GM20431 (cell line): ENCODE measurements around the gene GOLT1A.
"Not testable (repeated sequence)": the region's sequence is repeated elsewhere in the genome, so short reads cannot be mapped to it uniquely, and the experiment has no call there.

Source experiments
- in situ Hi-C: fragments of 300-500 bp; cut with MseI, MboI; formaldehyde crosslinking; loops from one replicate; pipeline ENCODE4 v1.15.0; 2020; ENCODE audit warnings: low sequenced_read_pairs; ENCODE audit not compliant: unreplicated experiment

Gene GOLT1A

DNA sequence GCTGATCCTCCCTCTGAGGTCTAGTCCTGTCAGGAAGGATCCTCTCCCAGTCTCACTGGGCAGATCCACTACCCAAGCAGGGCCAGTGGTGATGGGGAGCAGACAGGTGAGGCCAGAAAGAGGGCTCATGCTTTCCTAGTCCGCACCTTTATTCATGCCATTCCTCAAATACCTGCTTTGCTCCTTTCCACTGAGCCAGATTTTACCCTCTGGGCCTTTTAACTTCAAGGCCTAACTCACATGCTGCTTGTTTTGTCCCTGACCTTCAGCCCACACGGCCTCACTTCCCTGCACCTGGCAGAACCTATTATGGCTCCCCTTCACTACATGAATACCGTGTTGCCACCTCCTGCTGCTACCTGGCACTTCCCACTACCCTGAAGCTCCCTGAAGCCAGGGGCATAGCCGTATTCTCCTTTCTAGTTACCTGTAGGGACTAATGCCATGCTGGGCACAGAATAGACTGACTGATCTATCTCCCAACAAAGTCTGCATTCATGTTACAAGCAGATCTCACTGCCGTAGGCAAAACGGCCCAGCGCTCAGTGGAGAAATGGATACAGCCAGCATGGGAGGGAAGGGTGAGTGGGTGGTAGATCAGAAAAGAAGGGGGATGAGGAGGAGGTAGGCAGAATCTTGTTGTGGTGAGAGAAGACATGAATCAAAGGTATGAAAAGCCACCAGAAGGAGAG lies 36.1 kb upstream of the GOLT1A start:
- in situ Hi-C loops = no loop called here

DNA sequence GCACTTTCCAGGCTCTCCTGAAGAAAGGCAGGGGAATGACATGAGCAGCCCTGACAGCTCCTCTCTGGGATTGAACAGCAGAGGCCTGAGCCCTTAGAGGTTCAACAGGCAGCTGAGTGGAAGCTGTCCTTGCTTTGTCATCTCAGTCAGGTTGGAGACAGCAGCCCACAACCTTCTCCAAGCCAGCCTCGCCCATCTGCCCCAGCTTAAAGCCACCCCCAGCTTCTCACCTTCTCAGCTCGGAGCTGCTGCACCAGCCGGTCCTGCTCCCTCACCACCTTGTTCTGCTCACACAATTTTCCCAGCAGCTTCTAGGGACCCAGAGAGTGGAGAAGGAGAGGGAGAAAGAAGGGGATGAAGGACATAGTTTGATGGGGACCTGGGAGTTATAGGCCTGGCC lies 35.2 kb upstream of the GOLT1A start:
- in situ Hi-C loops = no loop called here

DNA sequence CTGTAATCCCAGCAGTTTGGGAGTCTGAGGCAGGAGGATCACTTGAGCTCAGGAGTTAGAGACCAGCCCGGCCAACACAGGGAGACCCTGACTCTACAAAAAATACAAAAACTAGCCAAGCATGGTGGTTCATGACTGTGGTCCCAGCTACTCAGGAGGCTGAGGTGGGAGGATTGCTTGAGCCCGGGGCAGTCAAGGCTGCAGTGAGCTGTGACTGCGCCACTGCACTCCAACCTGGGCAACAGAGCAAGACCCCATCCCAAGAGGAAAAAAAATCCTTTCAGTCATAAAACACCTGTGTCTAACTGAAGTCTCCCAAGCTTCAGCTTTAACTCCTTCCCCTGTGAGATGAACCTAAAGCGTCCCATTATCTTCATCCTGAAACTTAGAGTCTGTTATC lies 33.1 kb upstream of the GOLT1A start:
- in situ Hi-C loops = no loop called here

DNA sequence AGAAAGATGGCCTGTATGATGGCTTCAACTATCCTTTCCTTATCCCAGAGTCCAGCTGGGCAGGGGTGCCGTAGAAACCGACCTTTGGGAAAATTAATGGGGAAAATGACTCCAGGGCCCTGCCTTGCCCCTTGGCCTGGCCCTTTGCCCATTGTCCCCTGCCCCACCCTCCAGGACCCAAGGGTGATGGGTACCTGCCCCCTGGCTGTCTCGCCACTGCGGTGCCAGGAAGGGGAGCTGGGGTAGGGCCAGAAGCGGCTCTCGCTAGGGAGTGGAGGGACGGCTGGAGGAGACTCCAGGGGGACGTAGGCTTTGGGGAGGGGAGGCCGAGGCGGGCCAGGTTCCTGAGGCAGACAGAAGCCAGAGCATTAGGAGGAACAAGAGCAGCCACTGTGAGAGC lies 29.1 kb upstream of the GOLT1A start:
- in situ Hi-C loops = no loop called here

DNA sequence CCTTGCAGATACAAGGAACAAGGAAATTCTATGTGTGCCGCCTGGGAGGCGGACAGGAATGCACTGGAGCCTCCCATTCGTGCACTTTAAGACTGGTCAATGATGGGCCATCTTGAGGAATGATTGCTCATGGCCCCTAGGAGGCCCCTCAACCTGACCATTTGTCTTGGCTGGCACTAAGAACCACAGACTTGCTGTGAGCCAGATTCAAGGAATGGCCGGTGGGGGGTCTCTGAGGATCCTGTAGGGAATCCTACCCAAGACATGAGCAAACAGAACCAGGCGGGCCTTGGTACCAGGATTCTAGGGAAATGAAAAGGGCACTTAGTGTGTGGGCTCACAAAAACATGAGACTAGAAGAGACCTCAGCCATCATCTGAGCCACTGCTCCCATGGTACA lies 28.1 kb upstream of the GOLT1A start:
- in situ Hi-C loops = no loop called here

DNA sequence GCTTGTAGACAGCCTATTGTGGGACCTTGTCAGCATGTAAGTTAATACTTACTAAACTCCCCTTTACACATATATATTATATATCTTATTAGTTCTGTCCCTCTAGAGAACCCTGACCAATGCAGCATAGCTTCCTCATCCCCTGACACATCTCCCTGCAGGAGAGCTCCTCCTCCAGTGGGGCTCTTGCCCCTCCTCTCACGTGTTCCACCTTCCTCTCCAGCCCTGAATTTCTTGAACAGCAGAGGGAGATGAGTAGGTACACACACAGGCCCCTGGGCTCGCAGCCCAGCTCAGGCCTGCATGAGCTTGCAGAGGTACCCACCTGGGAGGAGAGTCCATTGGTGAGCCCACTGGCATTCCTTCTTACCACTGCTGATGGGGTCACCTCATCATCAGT lies 27.3 kb upstream of the GOLT1A start:
- in situ Hi-C loops = no loop called here

DNA sequence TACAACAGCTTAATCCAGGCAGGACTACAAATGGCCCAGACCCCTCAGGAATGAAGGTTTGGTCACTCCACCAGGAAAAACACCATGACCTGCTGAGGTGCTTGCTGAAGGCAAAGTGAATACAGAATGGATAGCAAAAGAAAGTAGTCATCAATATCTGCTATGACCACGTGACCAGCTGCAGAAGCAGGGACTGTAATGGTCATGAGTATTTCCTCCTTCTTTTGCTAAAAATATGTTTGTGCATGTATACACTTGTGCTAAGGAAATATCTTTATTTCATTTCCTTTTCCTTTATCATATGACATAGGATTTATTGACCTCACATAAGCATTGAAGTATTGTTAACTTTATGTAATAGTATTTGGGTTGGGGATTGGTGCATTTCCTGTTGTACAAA lies 26.4 kb upstream of the GOLT1A start:
- in situ Hi-C loops = no loop called here

DNA sequence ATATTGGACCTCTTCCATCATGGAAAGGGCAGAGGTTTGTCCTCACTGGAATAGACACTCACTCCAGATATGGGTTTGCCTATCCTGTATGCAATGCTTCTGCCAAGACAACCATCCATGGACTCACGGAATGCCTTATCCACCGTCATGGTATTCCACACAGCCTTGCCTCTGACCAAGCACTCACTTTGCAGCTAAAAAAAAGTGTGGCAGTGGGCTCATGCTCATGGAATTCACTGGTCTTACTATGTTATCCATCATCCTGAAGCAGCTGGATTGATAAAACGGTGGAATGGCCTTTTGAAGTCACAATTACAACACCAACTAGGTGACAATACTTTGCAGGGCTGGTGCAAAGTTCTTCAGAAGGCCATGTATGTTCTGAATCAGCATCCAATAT lies 25.6 kb upstream of the GOLT1A start:
- in situ Hi-C loops = not testable (repeated sequence)

DNA sequence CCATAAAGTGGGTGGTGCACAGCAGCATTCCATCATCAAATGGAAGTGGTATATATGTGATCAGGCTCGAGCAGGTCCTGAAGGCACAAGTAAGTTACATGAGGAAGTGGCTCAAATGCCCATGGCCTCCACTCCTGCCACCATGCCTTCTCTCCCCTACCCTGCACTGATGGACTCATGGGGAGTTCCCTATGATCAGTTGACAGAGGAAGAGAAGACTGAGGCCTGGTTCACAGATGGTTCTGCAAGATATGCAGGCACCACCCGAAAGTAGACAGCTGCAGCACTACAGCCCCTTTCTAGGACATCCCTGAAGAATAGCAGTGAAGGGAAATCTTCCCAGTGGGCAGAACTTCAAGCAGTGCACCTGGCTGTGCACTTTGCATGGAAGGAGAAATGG lies 24.7 kb upstream of the GOLT1A start:
- in situ Hi-C loops = not testable (repeated sequence)

DNA sequence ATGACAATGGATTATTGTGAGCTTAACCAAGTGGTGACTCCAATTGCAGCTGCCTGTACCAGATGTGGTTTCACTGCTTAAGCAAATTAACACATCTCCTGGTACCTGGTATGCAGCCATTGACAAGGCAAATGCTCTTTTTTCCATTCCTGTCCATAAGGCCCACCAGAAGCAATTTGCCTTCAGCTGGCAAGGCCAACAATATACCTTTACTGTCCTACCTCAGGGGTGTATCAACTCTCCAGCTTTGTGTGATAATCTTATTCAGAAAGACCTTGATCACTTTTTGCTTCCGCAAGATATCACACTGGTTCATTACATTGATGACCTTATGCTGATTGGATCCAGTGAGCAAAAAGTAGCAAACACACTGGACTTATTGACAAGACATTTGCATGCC lies 23.7 kb upstream of the GOLT1A start:
- in situ Hi-C loops = not testable (repeated sequence)

DNA sequence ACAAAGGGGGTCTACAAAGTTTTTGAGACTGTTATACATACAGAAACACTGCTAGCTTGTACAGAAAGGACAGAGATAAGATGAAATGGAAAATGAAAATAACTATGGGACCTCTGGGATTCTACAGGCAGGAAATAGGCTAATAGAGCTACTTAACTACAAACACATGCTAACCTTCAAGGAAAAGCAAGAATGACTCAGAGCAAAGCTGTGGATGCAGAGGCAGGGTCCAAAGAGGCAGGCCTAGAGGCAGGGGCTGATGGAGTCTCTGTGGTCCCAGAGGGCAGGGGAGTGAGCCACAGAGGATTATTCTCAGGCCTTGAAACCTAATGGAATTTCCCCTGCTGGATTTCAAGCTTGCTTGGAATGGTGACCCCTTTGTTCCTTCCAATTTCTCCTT lies 18.7 kb upstream of the GOLT1A start:
- in situ Hi-C loops = no loop called here

DNA sequence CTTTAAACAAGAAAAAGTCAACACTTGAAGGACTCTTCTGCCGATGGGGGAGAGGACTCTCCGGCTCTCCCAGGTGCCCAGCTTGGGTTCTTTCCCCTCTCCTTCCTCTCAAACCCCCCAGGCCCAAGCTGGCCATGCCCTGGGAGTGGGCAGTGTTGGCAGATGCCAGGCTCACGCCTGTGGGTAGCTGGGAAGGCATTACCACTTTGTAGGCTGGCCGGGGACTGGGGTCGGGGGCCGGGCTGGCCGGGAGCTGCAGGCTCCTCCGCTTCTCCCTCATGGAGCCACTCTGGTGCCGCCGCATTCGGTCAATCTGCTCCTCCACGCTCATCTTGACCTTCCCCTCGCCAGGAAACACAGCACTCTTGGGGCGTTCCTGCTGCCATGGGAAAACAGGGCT lies 16.4 kb upstream of the GOLT1A start:
- in situ Hi-C loops = no loop called here

DNA sequence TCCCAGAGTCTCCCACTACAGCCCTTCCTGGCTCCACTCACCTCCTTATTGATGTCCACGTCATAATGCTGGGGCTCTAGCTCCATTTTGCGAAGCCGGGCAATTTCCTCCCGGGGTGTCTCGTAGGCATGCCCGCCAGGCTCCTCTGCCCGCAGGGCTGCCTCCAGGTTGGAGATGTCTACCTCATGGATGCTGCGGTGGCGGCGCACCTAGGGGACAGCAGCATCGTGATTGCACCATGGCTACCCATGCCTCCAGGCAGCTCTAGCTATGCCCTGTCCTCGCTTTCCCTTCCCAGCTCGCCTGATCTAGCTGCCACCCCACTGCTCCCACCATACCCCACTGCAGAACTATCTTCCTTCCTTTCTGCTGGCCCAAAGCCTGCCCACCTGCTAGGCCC lies 15.1 kb upstream of the GOLT1A start:
- in situ Hi-C loops = no loop called here

DNA sequence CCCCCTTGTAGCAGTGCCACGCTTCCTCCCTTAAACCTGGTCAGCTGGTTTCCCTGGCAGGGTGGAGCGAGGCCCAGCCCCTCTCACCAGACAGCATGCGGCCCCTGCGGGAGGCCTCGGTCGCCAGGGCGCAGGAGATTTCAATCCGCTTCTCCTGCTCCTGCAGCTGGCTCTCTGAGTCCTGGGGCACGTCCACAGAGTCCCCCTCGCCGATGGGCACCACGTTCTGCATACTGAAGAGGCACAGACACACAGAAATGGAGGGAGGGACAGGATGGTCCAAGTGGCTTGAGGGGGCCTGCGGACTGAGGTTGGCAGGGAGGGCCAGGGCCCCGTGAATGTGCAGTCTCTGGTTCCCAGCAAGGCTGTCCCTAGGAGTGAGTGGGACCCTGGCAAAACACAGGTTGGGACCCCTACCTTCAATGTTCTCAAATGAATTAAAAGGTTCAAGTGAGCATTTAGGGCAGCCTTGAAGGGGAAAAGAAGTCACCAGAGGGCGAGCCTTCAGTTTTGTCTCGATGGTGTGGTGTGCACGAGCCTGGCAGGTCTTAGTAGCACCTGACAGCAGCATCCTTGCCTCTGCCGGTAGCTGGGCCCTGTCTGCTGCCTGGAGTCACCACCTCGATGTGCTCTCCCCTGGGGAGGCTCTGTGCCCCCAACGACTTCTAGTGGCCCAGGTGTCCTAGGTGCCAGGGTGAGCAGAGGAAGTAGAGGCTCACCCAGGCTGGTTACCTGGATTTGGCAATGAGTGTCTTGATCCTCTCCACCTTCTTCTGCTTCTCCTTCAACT lies 14.4 kb upstream of the GOLT1A start:
- in situ Hi-C loops = no loop called here

DNA sequence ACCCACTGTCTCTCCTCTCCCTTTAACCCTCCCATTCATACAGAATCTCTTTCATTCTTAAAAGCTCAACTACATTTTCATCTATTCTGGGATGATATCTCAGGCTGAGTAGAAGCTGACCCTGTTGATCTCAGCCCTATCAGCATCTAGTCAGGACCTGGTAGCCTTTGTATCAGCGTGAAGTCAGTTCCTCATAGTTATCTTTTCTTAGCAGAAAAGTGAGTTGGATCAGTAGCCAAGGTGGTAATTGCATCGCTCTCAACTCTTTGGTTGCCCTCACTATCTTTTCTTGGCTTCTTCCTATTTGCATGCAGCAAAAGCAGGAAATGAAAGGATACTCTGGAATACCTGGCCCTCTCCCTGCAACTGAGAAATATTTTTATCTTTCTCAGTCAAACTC lies 13.6 kb upstream of the GOLT1A start:
- in situ Hi-C loops = no loop called here

DNA sequence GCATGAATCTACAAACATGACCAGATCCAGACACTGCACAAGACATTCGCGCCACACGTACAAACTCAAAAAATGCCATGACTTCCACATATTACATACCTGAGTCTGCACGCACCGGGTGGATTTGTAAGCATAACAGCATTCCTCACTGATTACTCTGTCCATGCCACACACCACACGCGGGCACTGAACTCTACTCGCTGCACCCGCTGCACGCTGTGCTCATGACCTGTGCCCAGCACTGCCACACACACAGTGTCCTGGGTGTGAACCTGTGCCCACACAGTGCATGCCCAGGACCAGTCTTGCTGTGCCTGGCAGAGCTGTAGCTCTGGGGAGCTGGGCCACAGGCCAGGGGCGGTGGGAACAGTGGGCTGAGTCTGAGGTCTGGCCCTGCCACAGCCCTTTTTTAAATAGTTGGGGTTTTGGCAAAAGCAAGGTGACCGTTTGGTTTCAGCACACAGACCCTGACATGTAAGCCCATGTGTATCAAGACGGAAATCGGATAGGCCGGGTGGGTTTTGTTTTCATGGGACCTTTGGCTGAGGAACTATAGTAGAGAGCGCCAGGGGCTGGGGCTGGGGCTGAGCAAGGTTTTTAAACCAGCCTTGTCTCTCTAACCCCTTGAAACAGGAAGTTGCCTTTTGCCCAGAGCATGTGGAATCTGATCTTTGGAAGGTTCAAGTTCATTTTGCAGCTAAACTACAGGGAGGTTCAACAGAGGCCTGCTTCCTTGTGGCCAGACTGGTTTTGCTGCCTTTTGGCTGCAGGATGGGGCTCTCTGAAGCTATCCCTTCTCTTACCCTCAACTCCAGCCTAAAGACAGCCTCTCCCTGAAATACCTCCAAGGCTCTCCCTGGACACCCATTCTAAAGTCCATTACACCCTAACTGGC lies 12.3 kb upstream of the GOLT1A start:
- in situ Hi-C loops = no loop called here

DNA sequence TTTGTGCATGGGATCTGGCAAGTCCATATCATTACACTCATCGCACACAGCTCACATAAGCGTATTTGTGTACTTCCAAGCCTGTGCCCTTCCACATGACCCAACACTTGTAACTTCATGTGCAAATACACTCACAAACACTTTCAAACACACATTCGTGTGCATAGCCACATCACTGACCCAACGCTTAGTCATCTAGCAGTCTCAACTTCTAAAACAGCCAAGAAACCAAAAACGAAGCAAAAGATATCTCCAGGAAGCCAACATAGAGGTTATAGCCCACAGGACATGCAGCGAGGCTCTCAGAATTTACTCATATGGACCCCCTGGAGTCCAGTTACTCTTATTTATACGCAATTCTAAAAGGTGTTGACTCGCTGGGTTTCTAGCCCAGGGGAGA lies 10.9 kb upstream of the GOLT1A start:
- in situ Hi-C loops = no loop called here

DNA sequence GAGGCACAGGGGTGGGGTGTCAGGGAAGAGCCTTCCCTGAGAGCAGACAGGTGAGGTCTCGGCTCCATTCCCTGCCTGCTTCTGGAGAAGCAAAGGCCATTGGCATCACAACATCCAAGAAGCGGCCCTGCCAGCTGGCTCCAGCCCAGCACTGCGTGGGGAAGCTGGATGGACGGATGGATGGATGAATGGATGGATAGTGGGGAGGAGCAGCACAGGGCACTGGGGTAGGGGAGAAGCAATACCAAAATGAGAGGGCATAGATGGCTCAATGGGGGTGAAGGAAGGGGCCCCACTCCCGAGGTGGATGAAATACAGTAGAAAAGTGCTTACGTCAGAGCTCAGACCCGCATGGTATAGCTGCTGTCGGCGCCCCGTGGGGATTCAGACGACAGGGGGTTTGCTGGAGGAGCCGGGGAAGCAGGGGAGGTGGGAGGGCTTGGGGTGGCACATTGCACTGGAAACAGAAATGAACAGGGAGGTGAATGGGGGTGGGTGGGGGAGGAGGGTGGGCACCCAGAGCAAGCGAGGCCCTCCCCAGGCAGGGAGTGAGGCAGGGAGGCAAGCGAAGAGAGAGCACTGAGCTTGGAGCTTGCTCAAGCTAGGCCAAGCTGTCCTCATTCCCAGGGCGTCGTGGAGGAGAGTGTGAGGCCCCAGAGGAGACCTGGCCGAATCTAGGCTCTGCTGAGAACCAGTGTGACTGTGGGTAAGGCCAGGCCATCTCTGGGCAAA lies 9.5 kb upstream of the GOLT1A start:
- in situ Hi-C loops = no loop called here

DNA sequence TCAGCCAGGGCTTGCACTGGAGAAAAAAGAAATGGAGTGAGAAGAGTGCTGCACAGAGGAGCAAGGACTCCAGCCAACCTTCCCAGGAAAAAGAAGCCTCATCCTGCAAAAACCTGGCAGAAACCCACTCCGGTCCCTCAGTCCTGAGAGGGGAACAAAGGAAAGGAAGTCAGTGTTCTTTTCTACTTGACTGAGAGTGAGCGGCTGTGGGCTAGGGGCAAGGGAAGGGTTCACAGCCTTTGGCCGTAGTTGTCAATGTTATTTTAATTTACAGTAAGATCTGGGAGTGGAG lies 8.9 kb upstream of the GOLT1A start:
- in situ Hi-C loops = no loop called here

DNA sequence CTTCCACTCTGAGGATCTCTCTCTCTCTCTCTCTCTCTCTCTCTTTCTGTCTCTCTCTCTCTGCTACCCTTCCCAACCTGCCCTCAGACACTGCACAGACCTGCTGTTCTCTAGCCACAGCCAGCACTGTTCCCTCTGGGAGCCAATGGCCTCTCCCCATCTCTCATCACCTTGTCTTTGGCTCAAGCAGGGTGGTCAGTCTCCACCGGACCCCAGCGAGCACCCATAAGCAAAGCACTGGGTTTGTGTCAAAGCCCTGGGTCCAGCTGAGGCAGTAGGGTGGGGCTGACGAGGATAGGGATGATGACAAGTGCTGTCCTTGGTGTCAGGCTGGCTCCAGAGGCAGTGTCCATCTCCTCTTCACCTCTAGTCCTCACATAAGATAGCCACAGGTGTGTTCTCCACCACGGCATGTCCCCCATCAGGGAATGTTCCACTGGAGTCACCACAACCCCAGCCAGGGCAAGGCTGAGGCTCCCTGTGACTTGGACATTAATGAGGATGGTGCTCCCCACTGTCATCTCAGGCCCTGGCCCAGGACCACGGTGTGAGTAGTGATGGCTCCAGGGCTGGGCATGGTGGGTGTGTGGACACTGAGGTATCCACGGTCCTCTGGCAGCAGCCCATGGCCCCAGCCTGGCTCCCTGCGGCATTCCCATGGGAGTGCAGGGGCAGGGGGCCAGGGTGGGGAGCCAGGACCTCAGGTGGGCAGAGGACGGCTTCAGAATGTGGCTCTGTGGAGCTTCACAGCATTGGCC lies 8.4 kb upstream of the GOLT1A start:
- in situ Hi-C loops = no loop called here
